Central memory CD8-positive, alpha-beta T cell (primary cell): ENCODE results near the gene CCDC68.

ENCODE experiments used
- ATAC-seq: fragments of 150-1000 bp; cut with Tn5 transposase; replicated peaks from 2 replicates; pipeline ENCODE4 v1.10.0; 2022; ENCODE audit warnings: mild to moderate bottlenecking, moderate FRiP score, moderate number of reproducible peaks; ENCODE audit not compliant: poor library complexity, severe bottlenecking; ENCODE audit errors: extremely low read depth
- DNase-seq, 2 donors: peaks; one replicate each; pipeline ENCODE4 v3.0.0; 2021; ENCODE audit warnings: low spot score in 2 of 2
- H3K27ac Mint-ChIP-seq: one replicate; pipeline ENCODE4 v1.8.0; 2022; ENCODE audit warnings: low read depth, mild to moderate bottlenecking, moderate library complexity, mixed read lengths
- H3K27me3 Mint-ChIP-seq: one replicate; pipeline ENCODE4 v1.8.0; 2022; ENCODE audit warnings: mixed read lengths
- H3K36me3 Mint-ChIP-seq: one replicate; pipeline ENCODE4 v1.8.0; 2022; ENCODE audit warnings: mild to moderate bottlenecking, moderate library complexity, mixed read lengths; ENCODE audit not compliant: insufficient read depth
- H3K4me1 Mint-ChIP-seq: one replicate; pipeline ENCODE4 v1.8.0; 2022; ENCODE audit warnings: mixed read lengths
- H3K4me3 Mint-ChIP-seq: one replicate; pipeline ENCODE4 v1.8.0; 2022; ENCODE audit warnings: mild to moderate bottlenecking, moderate library complexity, mixed read lengths
- H3K9me3 Mint-ChIP-seq: one replicate; pipeline ENCODE4 v1.8.0; 2022; ENCODE audit warnings: mixed read lengths

CCDC68 gene

GRCh38 chr18:54931152-54931551 lies 28.1 kb downstream of the CCDC68 start:
- ATAC-seq (no peak), DNase-seq (no peak)
- Mint-ChIP-seq H3K36me3 (no peaks in the 10 kb centered on the region), H3K4me3 (no peak overlapping the region), H3K27ac (no peak overlapping the region), H3K4me1 (no peaks in the 10 kb centered on the region), H3K9me3 (no peaks in the 10 kb centered on the region), H3K27me3 (peaks cover 6% of the 10 kb centered on the region)

- Mint-ChIP-seq H3K27ac (no peak overlapping the region), H3K9me3 (no peaks in the 10 kb centered on the region), H3K4me3 (no peak overlapping the region), H3K4me1 (no peaks in the 10 kb centered on the region), H3K27me3 (peaks cover 6% of the 10 kb centered on the region), H3K36me3 (no peaks in the 10 kb centered on the region)
- DNase-seq = no peak
- ATAC-seq = no peak
Observed at GRCh38 chr18:54928236-54928635, 31.0 kb downstream of the CCDC68 start.

- H3K4me1 Mint-ChIP-seq = no peaks in the 10 kb centered on the region
- no peak for DNase-seq
- no peaks in the 10 kb centered on the region for H3K9me3 Mint-ChIP-seq
- no peak overlapping the region for H3K4me3 Mint-ChIP-seq
- no peaks in the 10 kb centered on the region for H3K36me3 Mint-ChIP-seq
- H3K27me3 Mint-ChIP-seq = peaks cover 7% of the 10 kb centered on the region
- no peak overlapping the region for H3K27ac Mint-ChIP-seq
- ATAC-seq = no peak
Observed at GRCh38 chr18:54926593-54927325, 32.5 kb downstream of the CCDC68 start.

- no peak overlapping the region for H3K4me3 Mint-ChIP-seq
- H3K27ac Mint-ChIP-seq = no peak overlapping the region
- H3K4me1 Mint-ChIP-seq = no peaks in the 10 kb centered on the region
- DNase-seq = no peak
- peaks cover 16% of the 10 kb centered on the region for H3K27me3 Mint-ChIP-seq
- no peaks in the 10 kb centered on the region for H3K9me3 Mint-ChIP-seq
- no peak for ATAC-seq
- H3K36me3 Mint-ChIP-seq = no peaks in the 10 kb centered on the region
Observed at GRCh38 chr18:54924948-54925347, 34.3 kb downstream of the CCDC68 start.

GRCh38 chr18:54923339-54923956 lies 35.8 kb downstream of the CCDC68 start:
- Mint-ChIP-seq H3K9me3 (no peaks in the 10 kb centered on the region), H3K27ac (no peak overlapping the region), H3K4me1 (no peaks in the 10 kb centered on the region), H3K4me3 (no peak overlapping the region), H3K27me3 (peaks cover 16% of the 10 kb centered on the region), H3K36me3 (no peaks in the 10 kb centered on the region)
- ATAC-seq (no peak), DNase-seq (no peak)

- no peak overlapping the region for H3K4me3 Mint-ChIP-seq
- H3K9me3 Mint-ChIP-seq = no peaks in the 10 kb centered on the region
- DNase-seq (no peak), ATAC-seq (no peak)
- no peak overlapping the region for H3K27ac Mint-ChIP-seq
- H3K27me3 Mint-ChIP-seq = peaks cover 16% of the 10 kb centered on the region
- H3K36me3 Mint-ChIP-seq = no peaks in the 10 kb centered on the region
- H3K4me1 Mint-ChIP-seq = no peaks in the 10 kb centered on the region
Observed at GRCh38 chr18:54919412-54919811, 39.8 kb downstream of the CCDC68 start.

GRCh38 chr18:54918060-54918459 lies 41.2 kb downstream of the CCDC68 start:
- Mint-ChIP-seq H3K36me3 (no peaks in the 10 kb centered on the region), H3K4me1 (no peaks in the 10 kb centered on the region), H3K27me3 (peaks cover 16% of the 10 kb centered on the region), H3K27ac (no peak overlapping the region), H3K9me3 (no peaks in the 10 kb centered on the region), H3K4me3 (no peak overlapping the region)
- DNase-seq = no peak
- no peak for ATAC-seq

GRCh38 chr18:54916507-54916906 lies 42.8 kb downstream of the CCDC68 start:
- Mint-ChIP-seq H3K9me3 (no peaks in the 10 kb centered on the region), H3K36me3 (no peaks in the 10 kb centered on the region), H3K4me3 (no peak overlapping the region), H3K4me1 (no peaks in the 10 kb centered on the region), H3K27me3 (peaks cover 7% of the 10 kb centered on the region), H3K27ac (no peak overlapping the region)
- DNase-seq (no peak), ATAC-seq (no peak)

GRCh38 chr18:54914816-54915215 lies 44.4 kb downstream of the CCDC68 start:
- ATAC-seq (no peak), DNase-seq (no peak)
- no peaks in the 10 kb centered on the region for H3K27me3 Mint-ChIP-seq
- no peak overlapping the region for H3K4me3 Mint-ChIP-seq
- no peaks in the 10 kb centered on the region for H3K4me1 Mint-ChIP-seq
- no peaks in the 10 kb centered on the region for H3K9me3 Mint-ChIP-seq
- no peak overlapping the region for H3K27ac Mint-ChIP-seq
- no peaks in the 10 kb centered on the region for H3K36me3 Mint-ChIP-seq

GRCh38 chr18:54911551-54911950 lies 47.7 kb downstream of the CCDC68 start:
- Mint-ChIP-seq H3K27ac (no peak overlapping the region), H3K9me3 (no peaks in the 10 kb centered on the region), H3K4me3 (no peak overlapping the region), H3K36me3 (no peaks in the 10 kb centered on the region), H3K4me1 (no peaks in the 10 kb centered on the region), H3K27me3 (peaks cover 5% of the 10 kb centered on the region)
- DNase-seq (no peak), ATAC-seq (no peak)

GRCh38 chr18:54910161-54910919 lies 48.9 kb downstream of the CCDC68 start:
- Mint-ChIP-seq H3K4me1 (no peaks in the 10 kb centered on the region), H3K27ac (no peak overlapping the region), H3K4me3 (no peak overlapping the region), H3K36me3 (no peaks in the 10 kb centered on the region), H3K9me3 (no peaks in the 10 kb centered on the region), H3K27me3 (peaks cover 8% of the 10 kb centered on the region)
- DNase-seq = no peak
- no peak for ATAC-seq

- H3K4me3 Mint-ChIP-seq = no peak overlapping the region
- H3K27me3 Mint-ChIP-seq = peaks cover 8% of the 10 kb centered on the region
- ATAC-seq = no peak
- H3K9me3 Mint-ChIP-seq = no peaks in the 10 kb centered on the region
- DNase-seq = no peak
- no peak overlapping the region for H3K27ac Mint-ChIP-seq
- H3K36me3 Mint-ChIP-seq = no peaks in the 10 kb centered on the region
- no peaks in the 10 kb centered on the region for H3K4me1 Mint-ChIP-seq
Observed at GRCh38 chr18:54909538-54909937, 49.7 kb downstream of the CCDC68 start.
